BLaER1 (cell line): Measurements from ENCODE around the gene GNL2.
"Not testable (repeated sequence)": the region's sequence is repeated elsewhere in the genome, so short reads cannot be mapped to it uniquely, and the experiment has no call there.

Source experiments
- H3K27ac ChIP-seq: shearing (Covaris generic); formaldehyde crosslinking; 2 replicates; pipeline ENCODE4 v1.8.1; 2022
- H3K27me3 ChIP-seq: shearing (Covaris generic); formaldehyde crosslinking; 2 replicates; pipeline ENCODE4 v1.8.1; 2022
- H3K36me3 ChIP-seq: shearing (Covaris generic); formaldehyde crosslinking; 2 replicates; pipeline ENCODE4 v1.8.1; 2022
- H3K4me1 ChIP-seq: shearing (Covaris generic); formaldehyde crosslinking; 2 replicates; pipeline ENCODE4 v1.8.1; 2022
- H3K4me2 ChIP-seq: shearing (Covaris generic); formaldehyde crosslinking; 2 replicates; pipeline ENCODE4 v1.8.1; 2022
- H3K4me3 ChIP-seq: shearing (Covaris generic); formaldehyde crosslinking; 2 replicates; pipeline ENCODE4 v1.8.1; 2022
- H3K9ac ChIP-seq: shearing (Covaris generic); formaldehyde crosslinking; 2 replicates; pipeline ENCODE4 v1.8.1; 2022
- H3K9me3 ChIP-seq: shearing (Covaris generic); formaldehyde crosslinking; 2 replicates; pipeline ENCODE4 v1.8.1; 2022
- H4K20me1 ChIP-seq: shearing (Covaris generic); formaldehyde crosslinking; 2 replicates; pipeline ENCODE4 v1.8.1; 2022
- Cebpa-rat ChIP-seq: shearing (Covaris generic); IDR thresholded peaks from 2 replicates; pipeline ENCODE4 v1.8.1; 2022

GNL2 gene

DNA sequence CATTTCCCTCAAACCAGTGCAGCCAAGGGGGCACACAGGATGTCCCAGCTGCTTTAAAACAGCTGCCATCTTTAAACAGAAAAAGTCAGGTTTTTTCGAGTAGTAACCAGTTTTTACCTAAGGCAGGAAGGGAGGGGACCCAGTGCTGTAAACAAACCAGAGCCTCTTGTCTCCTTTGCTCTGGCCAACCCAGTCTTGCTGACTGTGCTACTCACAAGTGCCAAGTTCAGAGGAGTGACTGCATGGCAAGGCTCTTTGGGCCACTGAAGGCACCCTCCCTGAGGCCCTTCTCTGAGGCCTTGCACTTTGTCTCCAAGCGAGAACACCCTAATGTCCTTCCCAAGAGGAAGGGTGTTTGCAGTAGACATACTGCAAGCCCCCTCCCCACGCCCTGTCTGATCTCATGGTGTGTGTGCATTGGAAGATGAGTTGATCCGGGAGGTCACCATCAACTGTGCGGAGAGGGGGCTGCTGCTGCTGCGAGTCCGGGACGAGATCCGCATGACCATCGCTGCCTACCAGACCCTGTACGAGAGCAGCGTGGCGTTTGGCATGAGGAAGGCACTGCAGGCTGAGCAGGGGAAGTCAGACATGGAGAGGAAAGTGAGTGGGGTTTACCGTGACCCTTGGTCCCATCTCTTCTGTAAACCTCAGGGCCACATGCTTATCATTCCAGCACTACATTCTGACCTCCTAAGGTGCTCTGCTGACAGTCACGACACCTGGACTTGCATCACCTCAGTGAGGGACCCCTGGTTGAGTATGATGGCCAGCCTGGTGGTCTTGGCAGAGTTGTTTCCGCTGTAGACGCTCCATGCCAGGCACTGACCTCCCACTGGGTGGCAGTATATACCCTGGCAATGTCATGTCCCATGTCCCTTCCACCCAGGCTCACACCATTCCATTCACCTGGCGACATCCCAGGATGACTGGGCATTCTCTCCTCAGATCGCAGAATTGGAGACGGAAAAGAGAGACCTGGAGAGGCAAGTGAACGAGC lies 34.3 kb downstream of the GNL2 start:
- Histone ChIP-seq H3K9ac (no peak overlapping the region), H4K20me1 (0 out of 2 replicates have a peak, but pooled peaks cover 7% of the 10 kb centered on the region), H3K9me3 (no peaks in the 10 kb centered on the region), H3K4me2 (no peak overlapping the region), H3K4me3 (no peak overlapping the region), H3K36me3 (peaks cover 52% of the 10 kb centered on the region), H3K4me1 (peaks cover 7% of the 10 kb centered on the region), H3K27ac (no peak overlapping the region), H3K27me3 (no peaks in the 10 kb centered on the region)
- TF ChIP-seq Cebpa-rat: no peak

DNA sequence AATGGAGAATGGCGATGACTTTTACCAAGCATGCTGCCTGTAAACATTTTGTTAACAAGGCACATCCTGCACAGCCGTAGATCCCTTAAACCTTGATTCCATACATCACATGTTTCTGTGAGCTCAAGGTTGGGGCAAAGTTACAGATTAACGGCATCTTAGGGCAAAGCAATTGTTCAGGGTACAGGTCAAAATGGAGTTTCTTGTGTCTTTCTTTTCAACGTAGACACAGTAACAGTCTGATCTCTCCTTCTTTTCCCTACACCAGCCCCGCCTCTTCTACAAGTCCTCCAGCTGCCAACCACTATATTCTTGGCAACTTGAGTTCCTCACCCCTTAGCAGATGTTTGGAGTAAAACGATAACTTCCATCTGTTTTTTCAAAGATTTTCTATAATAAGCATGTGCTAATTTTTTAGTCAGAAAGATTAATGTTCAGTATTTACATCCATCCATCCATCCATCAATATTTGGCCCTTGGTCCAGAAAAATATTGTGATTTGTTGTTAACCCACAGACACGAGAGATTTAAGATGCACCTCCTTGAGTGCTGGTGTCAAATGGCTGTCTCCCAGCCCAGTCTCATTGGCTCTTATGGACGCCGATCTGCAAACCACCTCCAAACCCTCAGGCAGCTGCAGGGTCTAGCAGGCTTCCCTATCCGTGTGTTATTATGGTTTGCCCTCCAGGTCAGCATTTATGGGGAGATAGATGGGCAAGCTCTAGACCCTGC lies 35.2 kb downstream of the GNL2 start:
- H3K36me3 ChIP-seq: peaks cover 43% of the 10 kb centered on the region
- no peak overlapping the region for H3K4me3 ChIP-seq
- no peaks in the 10 kb centered on the region for H3K9me3 ChIP-seq
- peaks cover 7% of the 10 kb centered on the region for H3K4me1 ChIP-seq
- no peaks in the 10 kb centered on the region for H3K27me3 ChIP-seq
- H3K27ac ChIP-seq: no peak overlapping the region
- 0 out of 2 replicates have a peak, but pooled peaks cover 6% of the 10 kb centered on the region for H4K20me1 ChIP-seq
- TF ChIP-seq Cebpa-rat: no peak
- no peak overlapping the region for H3K4me2 ChIP-seq
- no peak overlapping the region for H3K9ac ChIP-seq

DNA sequence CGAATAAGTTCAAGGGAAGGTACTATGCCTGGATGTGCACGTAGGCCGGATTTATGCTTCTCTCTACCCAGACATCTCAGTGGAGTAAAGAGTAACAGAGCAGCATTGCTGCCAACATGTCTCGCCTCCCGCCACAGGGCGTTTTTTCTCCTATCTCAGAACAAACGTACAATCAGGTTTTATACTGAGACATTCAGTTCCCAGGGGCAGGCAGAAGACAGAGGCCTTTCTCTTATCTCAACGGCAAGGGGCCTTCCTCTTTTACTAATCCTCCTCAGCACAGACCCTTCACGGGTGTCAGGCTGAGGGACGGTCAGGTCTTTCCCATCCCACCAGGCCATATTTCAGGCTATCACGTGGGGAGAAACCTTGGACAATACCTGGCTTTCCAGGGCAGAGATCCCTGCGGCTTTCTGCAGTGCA lies 35.8 kb downstream of the GNL2 start:
- not testable (repeated sequence) for H4K20me1 ChIP-seq, H3K9ac ChIP-seq, H3K27ac ChIP-seq, H3K9me3 ChIP-seq, H3K4me1 ChIP-seq, H3K4me2 ChIP-seq, H3K4me3 ChIP-seq, H3K27me3 ChIP-seq
- peaks cover 37% of the 10 kb centered on the region for H3K36me3 ChIP-seq

DNA sequence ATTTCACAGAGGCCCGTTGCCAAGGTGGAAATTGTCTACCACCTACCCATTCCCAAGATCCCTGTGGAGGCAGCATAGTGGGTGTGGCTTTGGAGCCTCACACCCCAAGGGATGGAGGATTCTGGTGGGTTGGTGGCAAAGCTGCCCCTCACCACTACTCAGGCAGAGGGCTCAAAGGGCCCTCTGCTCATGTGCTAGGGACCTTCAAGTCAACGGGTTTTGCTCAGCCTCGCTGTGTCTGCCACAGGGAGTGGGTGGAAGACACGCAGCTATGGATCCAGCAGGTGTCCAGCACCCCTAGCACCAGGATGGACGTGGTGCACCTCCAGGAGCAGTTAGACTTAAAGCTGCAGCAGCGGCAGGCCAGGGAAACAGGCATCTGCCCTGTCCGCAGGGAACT lies 36.7 kb downstream of the GNL2 start:
- Histone ChIP-seq H3K36me3 (peaks cover 28% of the 10 kb centered on the region), H4K20me1 (no peaks in the 10 kb centered on the region), H3K4me1 (peaks cover 7% of the 10 kb centered on the region), H3K9me3 (0 out of 2 replicates have a peak, but pooled peaks cover 3% of the 10 kb centered on the region), H3K4me2 (no peak overlapping the region), H3K27ac (no peak overlapping the region), H3K9ac (0 out of 2 replicates have a peak overlapping the region, but pooled peaks have one; percentile 29), H3K27me3 (no peaks in the 10 kb centered on the region), H3K4me3 (no peak overlapping the region)
- TF ChIP-seq Cebpa-rat: no peak

DNA sequence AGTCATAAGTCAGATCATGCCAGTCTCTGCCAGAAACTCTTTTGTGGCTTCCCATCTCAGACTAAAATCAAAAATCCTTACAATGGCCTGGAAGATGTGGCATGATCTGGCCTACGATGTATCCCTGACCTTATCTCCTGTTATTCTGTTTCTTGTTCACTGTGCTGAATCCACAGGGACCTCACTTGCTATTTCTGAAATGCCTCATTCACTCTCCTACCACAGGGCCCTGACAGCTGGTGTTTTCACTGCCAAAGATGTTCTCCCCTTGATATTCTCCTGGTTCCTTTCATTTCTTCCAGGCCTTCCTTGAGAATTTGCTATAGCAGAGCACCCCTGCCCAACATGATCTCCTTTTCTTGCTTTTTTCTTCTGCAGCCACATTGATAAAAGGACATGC lies 37.3 kb downstream of the GNL2 start:
- peaks cover 22% of the 10 kb centered on the region for H3K36me3 ChIP-seq
- H3K4me1 ChIP-seq: peaks cover 8% of the 10 kb centered on the region
- no peak overlapping the region for H3K4me2 ChIP-seq
- peak overlapping the region; percentile 29; the same call in 1 of the 2 replicates for H3K9ac ChIP-seq
- H3K4me3 ChIP-seq: no peak overlapping the region
- H3K27me3 ChIP-seq: no peaks in the 10 kb centered on the region
- H3K27ac ChIP-seq: no peak overlapping the region
- no peak for TF ChIP-seq Cebpa-rat
- H3K9me3 ChIP-seq: 0 out of 2 replicates have a peak, but pooled peaks cover 3% of the 10 kb centered on the region
- H4K20me1 ChIP-seq: peaks cover 6% of the 10 kb centered on the region

DNA sequence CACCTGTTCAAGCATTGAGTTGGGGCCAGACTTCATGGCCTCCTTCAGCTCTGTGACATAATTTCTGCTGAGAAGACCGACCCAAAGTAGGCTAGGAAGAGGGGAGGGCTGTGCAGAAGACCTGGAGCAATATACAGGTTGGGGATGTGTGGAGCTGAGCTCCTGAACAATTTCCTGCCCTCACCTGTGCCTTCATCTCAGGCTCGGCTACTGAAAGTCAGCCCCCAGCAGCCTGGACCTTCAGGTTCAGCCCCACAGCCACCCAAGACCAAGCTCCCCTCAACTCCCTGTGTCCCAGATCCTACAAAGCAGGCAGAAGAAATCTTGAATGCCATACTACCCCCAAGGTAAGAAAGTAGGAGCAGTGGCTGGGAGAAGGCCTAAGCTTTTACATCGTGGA lies 38.3 kb downstream of the GNL2 start:
- peaks cover 18% of the 10 kb centered on the region for H3K4me1 ChIP-seq
- peaks cover 17% of the 10 kb centered on the region for H3K36me3 ChIP-seq
- no peak overlapping the region for H3K27ac ChIP-seq
- H4K20me1 ChIP-seq: peaks cover 16% of the 10 kb centered on the region
- 0 out of 2 replicates have a peak, but pooled peaks cover 3% of the 10 kb centered on the region for H3K9me3 ChIP-seq
- no peak for TF ChIP-seq Cebpa-rat
- H3K27me3 ChIP-seq: no peaks in the 10 kb centered on the region
- no peak overlapping the region for H3K4me3 ChIP-seq
- no peak overlapping the region for H3K4me2 ChIP-seq
- H3K9ac ChIP-seq: no peak overlapping the region

DNA sequence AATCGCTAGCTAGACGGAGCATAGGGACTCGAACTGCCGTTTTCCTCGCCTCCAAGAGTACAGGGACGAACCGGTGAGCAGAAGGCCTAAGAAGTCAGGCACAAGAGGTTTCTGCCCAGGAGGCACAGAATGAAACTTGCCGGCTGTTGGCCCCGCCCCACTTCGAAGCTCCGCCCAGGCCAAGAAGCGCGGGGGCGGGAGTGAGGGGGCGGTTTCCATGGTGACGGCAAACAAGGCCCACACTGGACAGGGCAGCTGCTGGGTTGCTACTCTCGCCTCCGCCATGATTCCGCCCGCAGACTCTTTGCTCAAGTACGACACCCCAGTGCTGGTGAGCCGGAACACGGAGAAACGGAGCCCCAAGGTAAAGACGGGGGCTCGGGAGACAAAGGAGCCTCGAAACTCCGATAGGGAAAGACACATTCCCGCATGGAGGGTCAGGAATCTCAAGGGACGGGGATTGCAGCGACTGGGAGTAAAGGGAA lies 39.0 kb downstream of the GNL2 start, which contains the start of gene DNALI1:
DNALI1 (plus strand) TSS at position 229 of the 485 bp plus-strand sequence; CDS start at position 284, 55 bp downstream.
- Histone ChIP-seq H3K27me3 (no peaks in the 10 kb centered on the region), H3K4me3 (no peak within 1 kb of the TSS), H3K4me1 (peaks cover 22% of the 10 kb centered on the region), H4K20me1 (peaks cover 22% of the 10 kb centered on the region), H3K27ac (no peak within 1 kb of the TSS), H3K9me3 (0 out of 2 replicates have a peak, but pooled peaks cover 3% of the 10 kb centered on the region), H3K36me3 (peaks cover 17% of the 10 kb centered on the region), H3K9ac (no peak within 1 kb of the TSS), H3K4me2 (no peak within 1 kb of the TSS)
- TF ChIP-seq Cebpa-rat: no peak

DNA sequence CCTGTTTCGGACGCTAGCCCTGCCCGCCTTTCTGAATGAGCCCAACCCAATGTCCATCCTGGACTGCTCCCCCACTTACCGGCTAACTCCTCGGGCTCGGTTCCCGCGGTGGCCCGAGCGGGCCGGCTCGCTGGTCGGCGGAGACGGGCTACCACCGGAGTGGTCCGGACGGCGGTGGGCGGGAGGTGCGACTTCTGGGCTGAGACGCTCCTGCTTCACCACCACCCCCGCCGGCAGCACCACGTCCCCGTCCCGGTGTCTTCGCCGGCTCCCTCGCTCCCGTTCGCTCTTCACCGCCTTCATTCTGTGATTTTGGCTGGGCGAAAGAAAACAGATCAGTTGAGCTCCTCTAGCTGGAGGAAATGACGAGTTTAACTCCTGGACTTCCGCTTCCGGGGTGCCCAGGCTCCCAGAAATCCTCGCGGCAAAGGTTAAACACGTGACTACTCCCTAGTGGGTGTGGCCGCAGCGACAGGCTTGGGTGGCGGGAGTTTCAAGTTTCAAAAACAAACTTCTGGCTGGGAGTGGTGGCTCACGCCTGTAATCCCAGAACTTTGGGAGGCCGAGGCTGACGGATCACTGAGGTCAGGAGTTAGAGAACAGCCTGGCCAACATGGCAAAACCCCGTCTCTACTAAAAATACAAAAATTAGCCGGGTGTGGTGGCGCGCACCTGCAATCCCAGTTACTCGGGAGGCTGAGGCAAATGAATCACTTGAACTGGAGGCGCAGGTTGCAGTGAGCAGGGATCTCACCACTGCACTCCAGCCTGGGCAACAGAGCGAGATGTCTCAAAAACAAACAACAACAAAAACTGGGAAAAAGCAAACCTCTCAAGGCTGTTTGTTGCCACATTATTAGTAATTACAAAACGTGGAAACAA lies 41.6 kb downstream of the GNL2 start, which contains the start of gene SNIP1:
SNIP1 (minus strand) TSS at position 367 of the 882 bp plus-strand sequence; CDS start at position 303, 64 bp downstream.
- H3K9ac ChIP-seq: peak within 1 kb of the TSS; percentile 92
- peaks cover 48% of the 10 kb centered on the region for H4K20me1 ChIP-seq
- peaks cover 36% of the 10 kb centered on the region for H3K36me3 ChIP-seq
- peak within 1 kb of the TSS; percentile 87 for H3K27ac ChIP-seq
- H3K4me1 ChIP-seq: peaks cover 29% of the 10 kb centered on the region
- H3K4me3 ChIP-seq: peak within 1 kb of the TSS; percentile 89
- H3K27me3 ChIP-seq: no peaks in the 10 kb centered on the region
- H3K4me2 ChIP-seq: peak within 1 kb of the TSS; percentile 91
- H3K9me3 ChIP-seq: 0 out of 2 replicates have a peak, but pooled peaks cover 3% of the 10 kb centered on the region
- no peak for TF ChIP-seq Cebpa-rat

DNA sequence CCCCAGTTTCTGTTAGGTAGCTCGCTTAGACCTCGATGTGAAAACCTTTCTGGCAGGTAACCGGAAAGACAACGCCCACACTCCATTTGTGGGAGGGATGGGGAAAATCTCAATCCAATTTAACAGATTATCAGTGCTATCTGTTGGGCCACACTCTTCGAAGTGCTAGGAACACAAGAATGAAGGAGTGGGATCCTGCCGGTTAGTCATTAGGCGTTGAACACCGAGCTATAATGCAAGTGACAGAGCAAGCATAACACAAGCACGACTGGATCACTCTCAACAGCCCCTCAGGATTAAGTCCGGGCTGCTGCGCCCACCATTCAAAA lies 42.2 kb downstream of the GNL2 start:
- H3K9me3 ChIP-seq: 0 out of 2 replicates have a peak, but pooled peaks cover 3% of the 10 kb centered on the region

More for the DNA sequence above, 42.2 kb downstream of the GNL2 start:
- peaks cover 51% of the 10 kb centered on the region for H4K20me1 ChIP-seq
- peak overlapping the region; percentile 92 for H3K9ac ChIP-seq
- no peaks in the 10 kb centered on the region for H3K27me3 ChIP-seq
- peaks cover 27% of the 10 kb centered on the region for H3K4me1 ChIP-seq
- H3K4me2 ChIP-seq: peak overlapping the region; percentile 91
- H3K36me3 ChIP-seq: peaks cover 40% of the 10 kb centered on the region
- H3K27ac ChIP-seq: peak overlapping the region; percentile 87
- peak overlapping the region; percentile 89 for H3K4me3 ChIP-seq
- TF ChIP-seq Cebpa-rat: no peak
